A673 (cell line): ENCODE data around the gene IBA57. TPM values are rescaled to one million over a fixed set of nuclear protein-coding genes. Genes with fewer than 3 reads are reported as not detected.

ENCODE experiments used
- BruUV-seq: library from RNA; stranded (reverse); fragments of 400-500 nt; replicated peaks from 2 replicates; lab custom pipeline; 2021; lab: Mats Ljungman, UMichigan
- CTCF ChIA-PET: fragments of 300-600 bp; sonication (Branson Sonifier 250); formaldehyde crosslinking; loops from one replicate; lab custom pipeline; 2022; ENCODE audit warnings: antibody characterized with exemption; lab: Charles Lee
- POLR2A ChIA-PET: fragments of 300-600 bp; sonication (Branson Sonifier 250); formaldehyde crosslinking; loops from one replicate; lab custom pipeline; 2022; ENCODE audit warnings: antibody characterized with exemption; ENCODE audit not compliant: low non-redundant PET; lab: Charles Lee
- DNase-seq: peaks from one replicate; pipeline ENCODE4 v3.0.0-alpha.2; 2015; ENCODE audit warnings: low spot score
- H3K27ac ChIP-seq: fragments of 200-600 bp; sonication (generic); 2 replicates; pipeline ENCODE4 v1.5.1; 2016; ENCODE audit warnings: mixed run types, low read depth, mild to moderate bottlenecking, mixed read lengths, antibody characterized with exemption, low read length; ENCODE audit not compliant: poor library complexity, severe bottlenecking
- H3K27me3 ChIP-seq: fragments of 200-600 bp; sonication (generic); replicated peaks from 2 replicates; pipeline ENCODE4 v1.6.1; 2017; ENCODE audit warnings: mixed run types, low read depth, mild to moderate bottlenecking, mixed read lengths, antibody characterized with exemption, low read length; ENCODE audit not compliant: insufficient read depth, poor library complexity
- H3K36me3 ChIP-seq: fragments of 200-600 bp; sonication (generic); 2 replicates; pipeline ENCODE4 v1.6.1; 2016; ENCODE audit warnings: mixed run types, mild to moderate bottlenecking, mixed read lengths, antibody characterized with exemption, low read length; ENCODE audit not compliant: insufficient read depth, poor library complexity, severe bottlenecking
- H3K4me1 ChIP-seq: fragments of 200-600 bp; sonication (generic); 2 replicates; pipeline ENCODE4 v1.6.1; 2017; ENCODE audit warnings: mixed run types, mild to moderate bottlenecking, mixed read lengths, antibody characterized with exemption, low read length; ENCODE audit not compliant: insufficient read depth, poor library complexity, severe bottlenecking
- H3K4me3 ChIP-seq: fragments of 200-600 bp; sonication (generic); 2 replicates; pipeline ENCODE4 v1.5.1; 2016; ENCODE audit warnings: low read depth, mixed run types, mild to moderate bottlenecking, mixed read lengths, low read length; ENCODE audit not compliant: poor library complexity, severe bottlenecking
- H3K9me3 ChIP-seq: fragments of 200-600 bp; sonication (generic); 2 replicates; pipeline ENCODE4 v1.6.1; 2016; ENCODE audit warnings: mixed run types, low read depth, mild to moderate bottlenecking, mixed read lengths, antibody characterized with exemption, low read length; ENCODE audit not compliant: poor library complexity, severe bottlenecking
- EZH2 ChIP-seq: fragments of 200-600 bp; sonication (generic); IDR thresholded peaks from 2 replicates; pipeline ENCODE4 v1.6.1; 2017; ENCODE audit warnings: borderline replicate concordance, low read depth, mild to moderate bottlenecking, mixed read lengths, antibody characterized with exemption, low read length; ENCODE audit not compliant: poor library complexity, severe bottlenecking
- intact Hi-C: fragments of 100-400 bp; cut with micrococcal nuclease; formaldehyde crosslinking; loops from one replicate; pipeline ENCODE4 v1.10.0; 2022; ENCODE audit not compliant: unreplicated experiment
- total RNA-seq: library from RNA; stranded (reverse); gene quantifications from 2 replicates; pipeline ENCODE4 v1.2.3, GENCODE V29; 2021
- TF ChIP-seq, protein P1 (sequence below): fragments of 300-800, 200-600 bp; sonication (generic); conservative IDR thresholded peaks from 2 replicates; pipeline ENCODE4 v1.5.1; 2017; ENCODE audit warnings: low read depth, mild to moderate bottlenecking, antibody characterized with exemption, low read length, moderate library complexity, mixed read lengths

The IBA57 gene
- total RNA-seq, 1 experiment from 2014 or later, result 12.1 TPM

GRCh38 chr1:228197555-228198147 lies 32.0 kb downstream of the IBA57 start:
- DNase-seq, result no peak
- intact Hi-C loops, result no loop called here
- Histone ChIP-seq H3K36me3 (no peaks in the 10 kb centered on the region), H3K4me1 (no peaks in the 10 kb centered on the region), H3K27me3 (no peaks in the 10 kb centered on the region), H3K4me3 (no peak overlapping the region), H3K27ac (no peak overlapping the region), H3K9me3 (peaks cover 17% of the 10 kb centered on the region)
- no TSS peak for BruUV-seq
- ChIA-PET POLR2A (interaction anchor here (0.5 kb wide), 1 partner anchor 119 kb away, joined by 5 read pairs; no protein-coding TSS in a partner anchor), CTCF (no interaction called here)
- no peak for TF ChIP-seq EZH2
- TF ChIP-seq, protein P1, sequence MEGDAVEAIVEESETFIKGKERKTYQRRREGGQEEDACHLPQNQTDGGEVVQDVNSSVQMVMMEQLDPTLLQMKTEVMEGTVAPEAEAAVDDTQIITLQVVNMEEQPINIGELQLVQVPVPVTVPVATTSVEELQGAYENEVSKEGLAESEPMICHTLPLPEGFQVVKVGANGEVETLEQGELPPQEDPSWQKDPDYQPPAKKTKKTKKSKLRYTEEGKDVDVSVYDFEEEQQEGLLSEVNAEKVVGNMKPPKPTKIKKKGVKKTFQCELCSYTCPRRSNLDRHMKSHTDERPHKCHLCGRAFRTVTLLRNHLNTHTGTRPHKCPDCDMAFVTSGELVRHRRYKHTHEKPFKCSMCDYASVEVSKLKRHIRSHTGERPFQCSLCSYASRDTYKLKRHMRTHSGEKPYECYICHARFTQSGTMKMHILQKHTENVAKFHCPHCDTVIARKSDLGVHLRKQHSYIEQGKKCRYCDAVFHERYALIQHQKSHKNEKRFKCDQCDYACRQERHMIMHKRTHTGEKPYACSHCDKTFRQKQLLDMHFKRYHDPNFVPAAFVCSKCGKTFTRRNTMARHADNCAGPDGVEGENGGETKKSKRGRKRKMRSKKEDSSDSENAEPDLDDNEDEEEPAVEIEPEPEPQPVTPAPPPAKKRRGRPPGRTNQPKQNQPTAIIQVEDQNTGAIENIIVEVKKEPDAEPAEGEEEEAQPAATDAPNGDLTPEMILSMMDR, result no peak

- no peak for DNase-seq
- Histone ChIP-seq H3K27me3 (no peaks in the 10 kb centered on the region), H3K9me3 (peaks cover 17% of the 10 kb centered on the region), H3K36me3 (no peaks in the 10 kb centered on the region), H3K4me1 (no peaks in the 10 kb centered on the region), H3K4me3 (no peak overlapping the region), H3K27ac (no peak overlapping the region)
- no TSS peak for BruUV-seq
- ChIA-PET POLR2A (no interaction called here), CTCF (interaction anchor here (0.6 kb wide), 2 partner anchors 14 to 34 kb away, joined by 4 to 7 read pairs; no protein-coding TSS in a partner anchor)
- intact Hi-C loops, result no loop called here
- TF ChIP-seq, protein P1, result no peak
- no peak for TF ChIP-seq EZH2
These were observed 33.5 kb downstream of the IBA57 start for GRCh38 chr1:228198977-228199590.

DNA sequence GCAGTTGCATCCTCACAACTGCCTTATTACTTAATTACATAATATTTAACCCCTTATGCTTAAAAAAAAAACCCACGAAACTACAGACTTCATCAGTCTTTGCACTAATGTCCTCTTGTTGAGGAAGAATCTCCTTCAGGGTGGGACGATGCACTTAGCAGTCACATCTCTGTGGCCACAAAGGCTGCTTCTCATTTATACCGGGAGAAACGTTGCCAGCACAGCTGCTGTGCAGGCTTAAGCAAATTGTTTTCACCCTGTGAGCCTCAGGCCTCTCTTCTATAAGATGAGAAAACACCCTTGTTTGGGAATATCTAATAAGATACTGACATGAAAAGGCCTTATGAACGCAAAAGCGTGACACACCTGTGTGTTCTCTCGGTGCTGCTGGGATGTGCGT lies 39.4 kb downstream of the IBA57 start:
- DNase-seq, result no peak
- Histone ChIP-seq H3K4me1 (no peaks in the 10 kb centered on the region), H3K27me3 (no peaks in the 10 kb centered on the region), H3K4me3 (no peak overlapping the region), H3K36me3 (no peaks in the 10 kb centered on the region), H3K9me3 (peaks cover under 1% of the 10 kb centered on the region), H3K27ac (no peak overlapping the region)
- ChIA-PET CTCF (no interaction called here), POLR2A (no interaction called here)
- intact Hi-C loops, result no loop called here
- BruUV-seq, result no TSS peak
- TF ChIP-seq, protein P1, result no peak
- TF ChIP-seq EZH2, result no peak
